Bronchial epithelial cell (primary cell): ENCODE data around the gene PIM3. TPM values are rescaled to one million over a fixed set of nuclear protein-coding genes. Genes with fewer than 3 reads are reported as not detected.

ENCODE experiments used
- DNase-seq: peaks from one replicate; pipeline ENCODE4 v3.0.0-alpha.2; 2010; ENCODE audit warnings: low read depth
- FAIRE-seq: peaks from 2 replicates; lab custom pipeline; 2011; peaks lifted over from hg19 to GRCh38; lab: Jason Lieb, UNC
- H3K27me3 ChIP-seq: 2 replicates; pipeline ENCODE4 v1.5.1; 2011; ENCODE audit warnings: low read length; ENCODE audit not compliant: control insufficient read depth, insufficient read depth
- H3K36me3 ChIP-seq: 2 replicates; pipeline ENCODE4 v1.5.1; 2011; ENCODE audit warnings: low read length; ENCODE audit not compliant: control insufficient read depth, insufficient read depth
- H3K4me3 ChIP-seq: 2 replicates; pipeline ENCODE4 v1.5.1; 2011; ENCODE audit warnings: mild to moderate bottlenecking, low read depth, low read length, control low read depth
- total RNA-seq: library from RNA; depleted of rRNA; stranded (reverse); fragments of >200 nt; gene quantifications from 2 replicates; pipeline ENCODE4 v1.2.1, GENCODE V29; 2014
- TF ChIP-seq, protein P1 (sequence below): IDR thresholded peaks from 2 replicates; pipeline ENCODE4 v1.5.1; 2011; ENCODE audit warnings: mild to moderate bottlenecking, moderate library complexity, low read length, control low read depth, inconsistent platforms; ENCODE audit not compliant: insufficient read depth, severe bottlenecking

The PIM3 gene
- total RNA-seq, 1 donor from 2014 or later: 67.1 TPM

DNA sequence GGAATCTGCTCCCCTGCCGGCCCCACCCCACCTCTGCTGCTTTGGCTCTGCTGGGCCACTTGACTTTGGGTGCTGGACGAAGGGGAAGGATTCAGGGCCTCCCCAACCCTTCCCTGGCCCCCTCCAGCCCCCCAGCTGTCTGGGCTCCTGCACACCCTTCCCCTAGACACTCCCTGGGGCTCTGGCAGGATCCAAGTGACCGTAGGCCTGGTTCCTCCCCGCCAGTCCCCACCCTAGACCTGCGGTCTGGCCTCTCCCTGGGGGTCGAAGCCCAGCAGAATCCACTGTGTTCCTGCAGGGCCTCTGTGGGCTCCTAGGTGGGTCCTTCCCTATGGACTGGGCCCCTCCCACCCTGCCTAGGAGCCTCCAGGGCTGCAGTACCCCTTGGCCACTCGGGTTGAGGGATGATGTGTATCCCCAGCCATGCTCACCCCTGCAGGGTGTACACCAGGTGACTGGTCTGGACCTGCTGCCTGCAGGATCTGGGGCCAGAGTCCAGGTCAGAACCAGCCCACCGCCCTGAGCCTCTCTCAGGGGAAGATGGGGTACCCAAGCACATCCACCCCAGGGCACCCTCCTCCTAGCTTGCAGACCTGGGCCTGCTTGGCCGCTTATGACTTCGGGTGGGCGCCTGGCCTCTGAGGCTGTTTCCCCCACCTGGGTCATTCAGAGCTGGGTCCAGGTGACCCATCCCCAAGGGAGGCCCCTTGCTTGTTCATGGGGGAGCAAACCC, 5.6 kb downstream of the PIM3 start:
- no peak for FAIRE-seq

DNA sequence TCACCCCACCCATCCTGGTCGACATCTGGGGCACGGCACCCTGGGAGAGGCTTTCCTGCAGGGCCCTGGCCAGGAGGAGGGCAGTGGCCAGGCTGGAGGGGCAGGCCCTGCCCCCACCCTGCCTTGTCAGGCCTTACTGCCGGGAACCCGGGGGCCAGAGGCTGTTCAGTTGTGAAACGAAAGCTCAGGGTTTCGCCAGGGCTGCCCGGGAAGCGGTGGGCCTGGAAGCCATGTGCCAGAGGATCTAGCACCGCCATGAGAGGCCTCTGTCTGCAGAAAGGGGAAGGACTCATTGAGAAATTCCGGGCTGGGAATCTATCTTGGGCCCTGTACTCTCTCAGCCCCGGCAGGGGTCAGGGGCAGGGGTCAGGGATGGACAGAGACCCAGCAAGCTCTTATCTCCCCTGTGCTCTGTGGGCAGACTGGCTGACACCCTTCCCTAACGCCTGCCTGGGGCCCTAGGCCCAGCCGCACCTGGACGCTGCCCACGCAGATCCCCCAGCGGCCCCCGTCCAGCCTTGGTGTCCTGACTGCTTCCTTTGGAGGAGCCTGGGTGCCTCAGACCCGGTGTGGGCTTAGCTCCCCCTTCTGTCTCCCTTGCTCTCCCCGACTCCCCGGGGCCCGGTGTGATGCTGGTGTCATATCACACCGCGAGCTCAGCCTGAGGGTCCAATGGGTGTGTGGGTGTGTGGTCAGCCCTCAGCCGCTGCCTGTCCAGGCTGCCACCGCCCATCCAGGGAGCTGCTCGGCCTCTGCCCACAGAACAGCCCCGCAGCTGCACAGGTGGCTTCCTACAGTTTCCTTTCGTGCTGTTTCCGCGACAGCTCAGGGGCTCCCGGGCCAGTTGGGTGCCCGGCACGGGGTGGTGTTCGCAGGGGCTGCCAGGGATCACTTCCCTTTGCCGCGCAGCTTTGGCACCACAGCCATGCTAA, 6.5 kb downstream of the PIM3 start:
- no peak overlapping the region for H3K4me3 ChIP-seq
- peaks cover 15% of the 10 kb centered on the region for H3K36me3 ChIP-seq
- no peak for FAIRE-seq
- TF ChIP-seq, protein P1, sequence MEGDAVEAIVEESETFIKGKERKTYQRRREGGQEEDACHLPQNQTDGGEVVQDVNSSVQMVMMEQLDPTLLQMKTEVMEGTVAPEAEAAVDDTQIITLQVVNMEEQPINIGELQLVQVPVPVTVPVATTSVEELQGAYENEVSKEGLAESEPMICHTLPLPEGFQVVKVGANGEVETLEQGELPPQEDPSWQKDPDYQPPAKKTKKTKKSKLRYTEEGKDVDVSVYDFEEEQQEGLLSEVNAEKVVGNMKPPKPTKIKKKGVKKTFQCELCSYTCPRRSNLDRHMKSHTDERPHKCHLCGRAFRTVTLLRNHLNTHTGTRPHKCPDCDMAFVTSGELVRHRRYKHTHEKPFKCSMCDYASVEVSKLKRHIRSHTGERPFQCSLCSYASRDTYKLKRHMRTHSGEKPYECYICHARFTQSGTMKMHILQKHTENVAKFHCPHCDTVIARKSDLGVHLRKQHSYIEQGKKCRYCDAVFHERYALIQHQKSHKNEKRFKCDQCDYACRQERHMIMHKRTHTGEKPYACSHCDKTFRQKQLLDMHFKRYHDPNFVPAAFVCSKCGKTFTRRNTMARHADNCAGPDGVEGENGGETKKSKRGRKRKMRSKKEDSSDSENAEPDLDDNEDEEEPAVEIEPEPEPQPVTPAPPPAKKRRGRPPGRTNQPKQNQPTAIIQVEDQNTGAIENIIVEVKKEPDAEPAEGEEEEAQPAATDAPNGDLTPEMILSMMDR: no peak
- no peaks in the 10 kb centered on the region for H3K27me3 ChIP-seq
- DNase-seq: no peak

More for the DNA sequence above, 5.6 kb downstream of the PIM3 start:
- DNase-seq: no peak
- Histone ChIP-seq H3K4me3 (no peak overlapping the region), H3K27me3 (no peaks in the 10 kb centered on the region), H3K36me3 (peaks cover 20% of the 10 kb centered on the region)
- TF ChIP-seq, protein P1: no peak

DNA sequence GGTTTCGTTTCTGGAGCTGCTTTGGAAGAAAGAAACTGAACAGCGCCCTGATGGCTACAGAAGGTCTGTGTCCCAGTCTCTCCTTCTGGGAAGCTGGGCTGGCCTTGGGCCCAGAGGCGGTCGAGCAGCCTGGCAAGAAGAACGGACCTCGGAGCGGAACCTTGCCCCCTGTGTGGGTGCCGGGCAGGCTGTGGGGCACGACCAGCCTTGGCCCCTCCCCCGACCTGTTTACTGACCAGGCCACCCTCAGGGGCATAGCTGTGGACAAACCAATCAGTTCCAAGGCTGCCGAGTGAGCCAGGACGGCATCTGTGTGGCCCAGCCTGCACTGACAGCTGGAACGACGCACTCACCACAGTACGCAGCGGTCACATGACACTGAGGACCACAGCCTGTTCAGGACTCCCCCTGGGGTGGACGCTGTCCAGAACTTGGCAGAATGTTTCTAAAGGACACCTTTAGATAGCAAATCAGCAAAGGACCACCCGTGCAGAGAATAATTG, 7.2 kb downstream of the PIM3 start:
- Histone ChIP-seq H3K36me3 (peaks cover 11% of the 10 kb centered on the region), H3K4me3 (no peak overlapping the region), H3K27me3 (no peaks in the 10 kb centered on the region)
- TF ChIP-seq, protein P1: no peak
- no peak for FAIRE-seq
- no peak for DNase-seq

DNA sequence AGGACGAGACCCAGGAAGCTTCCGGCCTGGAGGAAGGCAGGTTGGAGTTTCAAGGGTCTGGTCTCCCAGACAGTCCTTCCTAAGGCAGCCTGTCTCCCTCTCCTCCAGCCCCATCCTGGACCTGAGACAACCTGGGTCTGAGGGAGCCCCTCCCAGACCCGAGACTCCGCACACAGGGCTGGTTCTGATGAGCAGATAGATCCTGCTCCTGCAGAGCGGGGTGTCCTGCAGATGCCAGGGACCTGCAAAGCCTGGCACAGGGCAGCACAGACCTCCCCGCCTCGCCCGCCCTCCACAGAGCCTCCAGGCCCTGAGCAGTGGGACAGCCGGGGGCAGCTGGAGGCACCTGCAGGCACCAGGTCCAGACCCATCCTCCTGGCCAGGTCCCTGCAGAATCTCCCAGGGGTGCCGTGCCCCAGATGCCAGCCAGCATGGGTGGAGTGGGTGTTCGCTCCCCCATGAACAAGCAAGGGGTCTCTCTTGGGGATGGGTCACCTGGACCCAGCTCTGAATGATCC, 7.8 kb downstream of the PIM3 start:
- DNase-seq: no peak
- no peak for FAIRE-seq
- TF ChIP-seq, protein P1: no peak

DNA sequence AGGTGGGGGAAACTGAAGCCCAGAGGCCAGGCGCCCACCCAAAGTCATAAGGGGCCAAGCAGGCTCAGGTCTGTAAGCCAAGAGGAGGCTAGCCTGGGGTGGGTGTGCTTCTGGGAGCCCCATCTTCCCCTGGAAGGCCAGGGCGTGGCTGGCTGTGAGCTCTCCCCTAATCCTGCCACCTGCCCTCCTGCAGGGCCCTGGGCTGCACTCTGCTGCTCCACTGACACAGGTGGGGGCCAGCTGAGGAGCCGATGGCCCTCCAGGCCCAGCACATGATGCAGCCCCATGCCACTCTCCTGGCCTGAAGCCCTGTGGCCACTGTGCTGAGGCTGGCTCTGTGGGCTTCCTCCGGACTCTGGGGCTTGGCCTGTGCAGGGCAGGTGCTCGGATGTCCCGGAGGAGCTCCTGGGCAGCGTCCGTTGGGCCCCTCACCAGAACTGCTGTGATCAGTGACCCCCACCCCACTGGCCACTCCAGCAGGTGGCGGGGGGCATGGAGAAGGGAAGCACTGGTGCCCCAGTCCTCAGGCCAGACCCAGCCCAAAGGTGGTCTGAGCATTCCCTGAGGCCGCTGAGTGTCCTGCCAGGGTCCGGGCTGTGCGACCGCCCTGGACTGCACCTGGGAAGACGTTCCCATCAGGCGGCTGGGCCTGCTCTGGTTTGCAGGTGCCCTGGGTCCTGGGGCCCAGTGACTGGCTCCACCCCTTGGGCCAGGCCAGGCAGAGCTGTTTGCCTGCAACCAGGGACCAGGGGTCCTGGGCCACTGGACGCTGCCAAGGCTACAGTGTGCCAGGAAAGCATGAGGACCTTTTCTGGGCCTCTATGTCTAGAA, 8.5 kb downstream of the PIM3 start:
- Histone ChIP-seq H3K36me3 (peaks cover 2% of the 10 kb centered on the region), H3K4me3 (no peak overlapping the region), H3K27me3 (no peaks in the 10 kb centered on the region)
- TF ChIP-seq, protein P1: no peak
- FAIRE-seq (no peak), DNase-seq (no peak)

More for the DNA sequence above, 7.8 kb downstream of the PIM3 start:
- Histone ChIP-seq H3K27me3 (no peaks in the 10 kb centered on the region), H3K4me3 (no peak overlapping the region), H3K36me3 (peaks cover 6% of the 10 kb centered on the region)
